Mammary epithelial cell (primary cell): Measurements from ENCODE around the gene SLC2A9.

Experiments
- EZH2 ChIP-seq: IDR thresholded peaks from 2 replicates; pipeline ENCODE4 v1.6.1; 2012; ENCODE audit warnings: low read length, inconsistent platforms, borderline replicate concordance
- TF ChIP-seq, protein P1 (sequence below), 2 donors: IDR thresholded peaks in 1 of 2; conservative IDR thresholded peaks in 1 of 2; 2 replicates each; pipeline ENCODE4 v1.5.1; 2011 to 2012; ENCODE audit warnings: inconsistent platforms in 2 of 2, low read length in 2 of 2, mild to moderate bottlenecking in 2 of 2, control low read depth in 1 of 2, low read depth in 1 of 2; ENCODE audit not compliant: insufficient read depth in 1 of 2; ENCODE audit errors: extremely low read depth in 1 of 2

DNA sequence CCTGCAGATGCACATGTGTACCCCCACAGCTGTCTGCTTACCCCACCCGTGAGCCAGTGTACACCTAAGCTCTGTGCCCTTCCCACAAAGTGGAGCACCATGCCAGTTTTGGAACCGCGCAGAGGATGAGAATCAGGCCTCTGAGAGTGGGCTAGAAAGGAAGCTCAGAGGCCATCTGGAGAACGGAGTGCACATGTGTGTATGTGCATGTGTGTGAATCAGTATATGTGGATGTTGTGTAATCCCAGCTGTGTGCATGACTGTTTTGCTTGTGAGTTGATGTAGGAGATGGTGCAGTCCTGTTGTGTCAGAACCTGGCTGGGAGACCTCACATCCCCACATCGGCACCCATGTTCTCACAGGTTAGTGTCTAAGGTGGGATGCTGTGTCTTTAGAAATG lies 146.9 kb downstream of the SLC2A9 start:
- TF ChIP-seq, protein P1, sequence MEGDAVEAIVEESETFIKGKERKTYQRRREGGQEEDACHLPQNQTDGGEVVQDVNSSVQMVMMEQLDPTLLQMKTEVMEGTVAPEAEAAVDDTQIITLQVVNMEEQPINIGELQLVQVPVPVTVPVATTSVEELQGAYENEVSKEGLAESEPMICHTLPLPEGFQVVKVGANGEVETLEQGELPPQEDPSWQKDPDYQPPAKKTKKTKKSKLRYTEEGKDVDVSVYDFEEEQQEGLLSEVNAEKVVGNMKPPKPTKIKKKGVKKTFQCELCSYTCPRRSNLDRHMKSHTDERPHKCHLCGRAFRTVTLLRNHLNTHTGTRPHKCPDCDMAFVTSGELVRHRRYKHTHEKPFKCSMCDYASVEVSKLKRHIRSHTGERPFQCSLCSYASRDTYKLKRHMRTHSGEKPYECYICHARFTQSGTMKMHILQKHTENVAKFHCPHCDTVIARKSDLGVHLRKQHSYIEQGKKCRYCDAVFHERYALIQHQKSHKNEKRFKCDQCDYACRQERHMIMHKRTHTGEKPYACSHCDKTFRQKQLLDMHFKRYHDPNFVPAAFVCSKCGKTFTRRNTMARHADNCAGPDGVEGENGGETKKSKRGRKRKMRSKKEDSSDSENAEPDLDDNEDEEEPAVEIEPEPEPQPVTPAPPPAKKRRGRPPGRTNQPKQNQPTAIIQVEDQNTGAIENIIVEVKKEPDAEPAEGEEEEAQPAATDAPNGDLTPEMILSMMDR (conservative IDR thresholded peaks at IDR 0.05 in 1 of 2, IDR thresholded peaks at IDR 0.05 in 1 of 2; ENCODE audit: extremely low read depth in 1 of 2, insufficient read depth in 1 of 2, low read depth in 1 of 2, low read length in 2 of 2), result no peak
- no peak for TF ChIP-seq EZH2
